K562 (cell line): ENCODE measurements around the gene P2RY11. TPM values are rescaled to one million over a fixed set of nuclear protein-coding genes. Genes with fewer than 3 reads are reported as not detected.

Source experiments
- BCLAF1 ChIP-seq, 2 experiments: fragments of 450-650 bp in 1 of 2; IDR thresholded peaks; 2 replicates each; pipeline ENCODE4 v1.6.1; 2011 to 2017; ENCODE audit warnings: low read depth in 2 of 2, antibody characterized with exemption in 1 of 2, borderline replicate concordance in 1 of 2, low read length in 1 of 2, mild to moderate bottlenecking in 1 of 2, mixed read lengths in 1 of 2; ENCODE audit not compliant: control insufficient read depth in 1 of 2
- DMBX1 ChIP-seq: fragments of 250-450 bp; sonication (Bioruptor Pico); IDR thresholded peaks from 2 replicates; pipeline ENCODE4 v1.8.0; 2022; ENCODE audit warnings: inconsistent platforms, mild to moderate bottlenecking, moderate library complexity, borderline replicate concordance
- E2F3 ChIP-seq: fragments of 250-450 bp; sonication (Bioruptor Pico); IDR thresholded peaks from 2 replicates; pipeline ENCODE4 v1.4.0; 2020; ENCODE audit warnings: mild to moderate bottlenecking
- ESRRA ChIP-seq: fragments of 450-650 bp; IDR thresholded peaks from 2 replicates; pipeline ENCODE4 v1.6.1; 2014; ENCODE audit warnings: low read depth, mild to moderate bottlenecking, moderate library complexity, borderline replicate concordance
- HNRNPH1 ChIP-seq: fragments of 200-400 bp; formaldehyde crosslinking; optimal IDR thresholded peaks from 2 replicates; pipeline ENCODE3; 2017; ENCODE audit warnings: low read depth, mild to moderate bottlenecking, low read length, moderate library complexity
- ID3 ChIP-seq, 2 experiments: fragments of 250-450 bp in 1 of 2; fragments of 450-650 bp in 1 of 2; sonication (Bioruptor Pico) in 1 of 2; IDR thresholded peaks; 2 replicates each; pipeline versions ENCODE4 v1.6.1 to v1.8.0; 2016 to 2021; ENCODE audit warnings: mild to moderate bottlenecking in 2 of 2, moderate library complexity in 2 of 2, missing compliant biosample characterization in 1 of 2, missing genetic modification characterization in 1 of 2
- KDM2B ChIP-seq: fragments of 250-450 bp; sonication (Bioruptor Pico); IDR thresholded peaks from 2 replicates; pipeline ENCODE4 v1.8.0; 2021; ENCODE audit warnings: mild to moderate bottlenecking, moderate library complexity
- KLF1 ChIP-seq: fragments of 450-650 bp; IDR thresholded peaks from 2 replicates; pipeline ENCODE4 v1.6.1; 2016; ENCODE audit warnings: missing genetic modification characterization, missing compliant biosample characterization
- MTA3 ChIP-seq: fragments of 450-650 bp; formaldehyde crosslinking; IDR thresholded peaks from 2 replicates; pipeline ENCODE4 v1.6.1; 2017; ENCODE audit warnings: mild to moderate bottlenecking, borderline replicate concordance
- NELFE ChIP-seq: IDR thresholded peaks from 2 replicates; pipeline ENCODE4 v1.6.1; 2011; ENCODE audit warnings: mild to moderate bottlenecking; ENCODE audit not compliant: insufficient read depth, insufficient read length
- NFE2L1 ChIP-seq: fragments of 450-650 bp; IDR thresholded peaks from 2 replicates; pipeline ENCODE4 v1.6.1; 2016; ENCODE audit warnings: missing genetic modification characterization, low read depth, mild to moderate bottlenecking, missing compliant biosample characterization, moderate library complexity, borderline replicate concordance
- PCBP2 ChIP-seq: fragments of 200-400 bp; formaldehyde crosslinking; IDR thresholded peaks from 2 replicates; pipeline ENCODE4 v1.6.1; 2018; ENCODE audit warnings: low read length, low read depth, mild to moderate bottlenecking, moderate library complexity; ENCODE audit not compliant: poor library complexity, severe bottlenecking
- PRDM10 ChIP-seq: fragments of 450-650 bp; IDR thresholded peaks from 2 replicates; pipeline ENCODE4 v1.6.1; 2018; ENCODE audit not compliant: partially characterized antibody
- RCOR1 ChIP-seq, 2 experiments: IDR thresholded peaks; 2 replicates each; pipeline ENCODE4 v1.6.1; 2012; ENCODE audit warnings: low read depth in 2 of 2, low read length in 2 of 2, borderline replicate concordance in 1 of 2, improper control_type of control experiment in 1 of 2
- SMAD3 ChIP-seq: fragments of 450-650 bp; formaldehyde crosslinking; conservative IDR thresholded peaks from 2 replicates; pipeline ENCODE4 v1.4.0; 2020; ENCODE audit warnings: mild to moderate bottlenecking
- SOX6 ChIP-seq: fragments of 450-650 bp; IDR thresholded peaks from 2 replicates; pipeline ENCODE4 v1.6.1; 2014; ENCODE audit warnings: mild to moderate bottlenecking
- SP1 ChIP-seq: sonication (generic); formaldehyde crosslinking; IDR thresholded peaks from 2 replicates; pipeline ENCODE4 v1.8.1; 2022; ENCODE audit warnings: mild to moderate bottlenecking, missing genetic modification reagents
- XRCC4 ChIP-seq: IDR thresholded peaks from one replicate; pipeline ENCODE4 v1.6.1; 2011; ENCODE audit not compliant: insufficient read depth, insufficient read length; ENCODE audit errors: extremely low read depth
- ZFP36 ChIP-seq: fragments of 150-350 bp; IDR thresholded peaks from 2 replicates; pipeline ENCODE4 v1.6.1; 2018; ENCODE audit warnings: low read length, low read depth; ENCODE audit not compliant: partially characterized antibody
- ZNF41 ChIP-seq: fragments of 250-450 bp; sonication (Bioruptor Pico); conservative IDR thresholded peaks from 2 replicates; pipeline ENCODE4 v1.4.0; 2020; ENCODE audit warnings: mild to moderate bottlenecking
- polyA plus RNA-seq, 8 experiments: library from polyadenylated mRNA; depleted of rRNA in 4 of 8; stranded (reverse) in 5 of 8; unstranded in 3 of 8; fragments of >200 nt; fragmentation: Nextera tagmentation in 2 of 8; fragmentation: Illumina TruSeq in 1 of 8; extraction: Ambion mirVana in 2 of 8; extraction: Trizol in 1 of 8; gene quantifications; 2 replicates each; pipeline versions ENCODE4 v1.2.1 to v1.2.3, GENCODE V29; 2011 to 2014; ENCODE audit warnings: inconsistent platforms in 1 of 8, missing spikeins in 1 of 8
- total RNA-seq, 7 experiments: library from RNA; depleted of rRNA in 6 of 7; stranded (reverse); fragments of >200 nt in 6 of 7; fragmentation: Illumina TruSeq in 2 of 7; extraction: Trizol in 2 of 7; gene quantifications; 2 replicates each; pipeline versions ENCODE4 v1.2.1 to v1.2.3, GENCODE V29; 2011 to 2021; ENCODE audit warnings: low replicate concordance in 1 of 7

The P2RY11 gene
- total and polyA plus RNA-seq, 9 of the 15 experiments (the other 6 are each of a cell fraction or from before 2014, with no cell fraction given) = 0.03 to 10.1 (median 1.5) TPM

GRCh38 chr19:10089801-10090375, 21.6 kb upstream of the P2RY11 start (continued):
- TF ChIP-seq ZNF41 (CRISPR knock-in tag) (no peak), KDM2B (CRISPR knock-in tag) (no peak), ZFP36 (no peak), SMAD3 (CRISPR knock-in tag) (no peak), KLF1 (no peak), PRDM10 (no peak), BCLAF1 (IDR thresholded peaks at IDR 0.05; ENCODE audit: borderline replicate concordance in 1 of 2, control insufficient read depth in 1 of 2, low read depth in 2 of 2, low read length in 1 of 2) (no peak), ESRRA (0 out of 2 replicates have a peak, but pooled peaks have one; percentile 28), RCOR1 (IDR thresholded peaks at IDR 0.05; ENCODE audit: borderline replicate concordance in 1 of 2, low read depth in 2 of 2, low read length in 2 of 2) (peak in 1 of 2 experiments; percentile 41; a peak in 1 of 4 replicates), NFE2L1 (no peak), DMBX1 (CRISPR knock-in tag) (no peak), SP1 (CRISPR knock-in tag) (no peak), HNRNPH1 (no peak), XRCC4 (no peak), PCBP2 (no peak), E2F3 (CRISPR knock-in tag) (no peak), NELFE (no peak), MTA3 (no peak), SOX6 (no peak), ID3 (CRISPR knock-in tag; IDR thresholded peaks at IDR 0.05) (no peak), ID3 (tag; IDR thresholded peaks at IDR 0.05) (no peak)
